Measurements from ENCODE around the gene MMP1.

Gene MMP1

GRCh38 chr11:102806296-102806695 lies 8.3 kb upstream of the MMP1 start:
- DNase-seq (ENCODE audit: low read depth), result no peak

GRCh38 chr11:102802341-102802740 lies 4.4 kb upstream of the MMP1 start:
- peak; percentile 51 for DNase-seq (ENCODE audit: low read depth)

DNA sequence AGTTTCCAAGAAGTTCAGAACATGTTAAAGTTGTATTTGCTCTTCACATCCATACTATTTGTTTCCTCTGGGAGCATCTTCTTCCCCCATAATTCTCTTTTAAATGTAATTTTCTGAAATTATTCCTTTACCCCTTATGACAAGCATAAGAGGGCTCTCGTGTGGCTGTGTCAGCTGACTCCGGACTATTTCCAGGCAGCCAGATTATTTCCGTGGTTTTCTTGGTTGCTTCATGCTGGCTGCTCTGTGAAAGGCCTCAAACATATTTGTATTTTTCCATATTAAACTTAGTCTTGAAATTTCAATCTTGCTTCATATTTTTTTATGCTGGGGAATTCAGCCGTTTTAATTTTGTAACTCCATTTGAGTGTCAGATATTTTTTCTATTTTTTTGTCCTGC lies 2.8 kb upstream of the MMP1 start:
- DNase-seq (ENCODE audit: low read depth), result no peak

DNA sequence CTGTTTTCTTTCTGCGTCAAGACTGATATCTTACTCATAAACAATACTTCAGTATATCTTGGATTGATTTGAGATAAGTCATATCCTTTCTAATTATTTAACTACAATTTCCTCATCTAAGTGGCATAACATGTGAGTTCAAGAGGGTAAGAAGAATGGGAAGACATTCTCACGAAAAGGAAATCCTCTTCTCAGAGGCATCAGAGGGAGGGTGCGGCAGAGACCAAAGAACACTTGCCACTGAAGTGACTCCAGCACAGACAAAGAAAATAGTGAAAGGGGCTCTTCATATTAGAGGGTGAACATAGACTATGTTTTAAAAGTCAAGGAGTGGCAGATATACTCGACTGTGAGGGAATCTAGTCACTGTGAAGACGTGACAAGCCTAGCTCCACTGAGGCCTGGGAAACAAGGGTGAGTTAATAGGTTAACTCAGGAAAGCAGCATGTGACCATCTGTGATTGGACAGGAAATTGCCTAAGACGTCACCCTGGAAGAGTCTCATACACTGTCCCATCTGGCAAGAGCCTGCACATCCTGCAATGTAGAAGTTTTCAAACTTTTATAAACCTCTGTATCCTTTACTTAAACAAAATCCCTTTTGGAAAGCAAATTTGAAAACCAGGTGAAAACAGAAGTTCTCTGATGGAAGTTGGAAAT lies 1.9 kb upstream of the MMP1 start:
- no peak for DNase-seq (ENCODE audit: low read depth)

GRCh38 chr11:102794382-102794781 lies 3.6 kb downstream of the MMP1 start:
- DNase-seq (ENCODE audit: low read depth), result no peak

- no peak for DNase-seq (ENCODE audit: low read depth)
Measured at GRCh38 chr11:102793677-102794290, 4.2 kb downstream of the MMP1 start.

GRCh38 chr11:102792604-102793003 lies 5.4 kb downstream of the MMP1 start:
- DNase-seq (ENCODE audit: low read depth), result no peak

- no peak for DNase-seq (ENCODE audit: low read depth)
Measured at GRCh38 chr11:102791271-102792036, 6.5 kb downstream of the MMP1 start.

DNA sequence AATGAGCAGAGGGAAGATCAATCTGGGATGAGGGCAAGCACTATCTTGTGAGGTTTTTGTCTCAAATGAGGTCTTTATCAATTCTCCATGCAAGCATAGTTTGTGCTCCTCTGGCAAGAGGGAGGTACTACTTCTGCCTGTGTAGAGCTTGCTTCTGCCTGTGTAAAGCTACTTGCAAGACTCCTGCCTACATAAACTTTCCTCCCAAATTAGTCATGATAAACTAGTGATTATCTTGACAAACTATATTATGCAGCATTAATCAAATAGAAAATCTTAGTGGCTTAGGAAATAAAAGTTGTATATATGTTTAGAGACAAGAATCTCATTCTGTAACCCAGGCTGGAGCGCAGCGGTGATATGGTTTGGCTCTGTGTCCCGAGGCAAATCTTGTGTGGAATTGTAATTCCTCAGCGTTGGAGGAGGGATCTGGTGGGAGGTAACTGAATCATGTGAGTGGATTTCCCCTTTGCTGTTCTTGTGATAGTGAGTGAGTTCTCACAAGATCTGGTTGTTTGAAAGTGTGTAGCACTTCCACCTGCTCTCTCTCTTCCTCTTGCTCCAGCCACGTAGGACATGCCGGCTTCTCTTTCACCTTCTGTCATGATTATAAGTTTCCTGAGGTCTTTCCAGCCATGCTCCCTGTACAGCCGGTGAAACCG lies 9.5 kb downstream of the MMP1 start:
- DNase-seq (ENCODE audit: low read depth), result no peak

- DNase-seq (ENCODE audit: low read depth), result no peak
Measured at GRCh38 chr11:102784380-102784779, 13.6 kb downstream of the MMP1 start.

DNA sequence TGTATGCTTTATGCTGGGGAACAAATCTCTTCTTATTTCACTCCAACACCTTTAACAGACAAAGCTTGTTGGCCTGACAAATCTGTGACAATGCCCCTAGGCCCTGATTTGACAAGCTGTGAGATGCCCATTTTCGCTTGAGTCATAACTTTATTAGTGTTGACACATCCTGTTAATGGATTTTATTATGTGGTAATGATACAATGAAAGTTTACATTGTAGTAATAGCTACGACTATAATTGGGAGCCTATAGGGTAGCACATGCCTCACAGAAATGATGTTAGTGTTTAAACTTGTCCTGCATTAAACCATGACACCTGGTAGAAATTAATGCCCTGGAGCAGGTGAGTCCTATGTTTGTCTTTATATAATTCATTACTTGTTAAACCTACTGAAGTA lies 14.2 kb downstream of the MMP1 start:
- no peak for DNase-seq (ENCODE audit: low read depth)

GRCh38 chr11:102783016-102783415 lies 14.9 kb downstream of the MMP1 start:
- no peak for DNase-seq (ENCODE audit: low read depth)

- no peak for DNase-seq (ENCODE audit: low read depth)
Measured at GRCh38 chr11:102781676-102782075, 16.3 kb downstream of the MMP1 start.

GRCh38 chr11:102780491-102780918 lies 17.5 kb downstream of the MMP1 start, which contains the start of gene MMP10:
TSS of gene MMP10 (minus strand) at chr11:102780628. CDS start at chr11:102780591, 37 bp downstream.
- peak; percentile 32 for DNase-seq (ENCODE audit: low read depth)

DNA sequence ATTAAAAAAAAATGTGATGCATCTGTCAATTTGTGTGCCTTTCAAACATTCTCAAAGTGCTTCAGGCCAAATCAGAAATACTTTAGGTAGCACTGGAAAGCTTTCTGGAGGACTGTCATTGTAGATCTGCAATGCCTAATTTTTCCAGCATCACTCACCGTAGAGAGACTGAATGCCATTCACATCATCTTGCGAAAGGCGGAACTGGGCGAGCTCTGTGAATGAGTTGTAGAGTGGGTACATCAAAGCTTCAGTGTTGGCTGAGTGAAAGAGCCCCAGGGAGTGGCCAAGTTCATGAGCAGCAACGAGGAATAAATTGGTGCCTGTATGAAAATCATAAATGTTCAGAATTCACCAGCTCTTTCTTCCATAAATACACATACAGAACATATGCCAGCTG lies 21.5 kb downstream of the MMP1 start:
- DNase-seq (ENCODE audit: low read depth), result no peak

GRCh38 chr11:102773386-102773785 lies 24.6 kb downstream of the MMP1 start:
- DNase-seq (ENCODE audit: low read depth), result no peak

GRCh38 chr11:102771351-102771750 lies 26.6 kb downstream of the MMP1 start:
- DNase-seq (ENCODE audit: low read depth), result no peak

- no peak for DNase-seq (ENCODE audit: low read depth)
Measured at GRCh38 chr11:102770191-102770590, 27.8 kb downstream of the MMP1 start.

DNA sequence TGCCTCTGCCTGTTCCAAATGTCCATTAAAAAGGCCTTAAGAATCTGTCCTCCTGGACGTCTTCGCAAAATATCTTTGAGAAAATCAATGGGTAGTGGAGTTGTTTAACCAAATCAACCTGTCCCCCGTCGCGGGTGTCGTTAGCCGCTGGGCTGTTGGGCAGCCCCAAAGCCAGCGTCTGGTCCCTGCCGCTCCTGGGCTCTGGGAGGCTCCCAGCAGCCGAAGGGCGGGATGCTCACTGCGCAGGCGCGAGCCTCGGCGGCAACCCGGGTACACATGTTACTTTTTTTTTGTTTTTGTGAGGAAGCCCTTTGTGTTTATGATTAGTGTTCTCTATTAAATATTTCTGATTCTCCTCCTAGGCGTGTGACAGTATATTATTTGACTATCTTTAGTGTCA lies 30.2 kb downstream of the MMP1 start:
- no peak for DNase-seq (ENCODE audit: low read depth)

DNA sequence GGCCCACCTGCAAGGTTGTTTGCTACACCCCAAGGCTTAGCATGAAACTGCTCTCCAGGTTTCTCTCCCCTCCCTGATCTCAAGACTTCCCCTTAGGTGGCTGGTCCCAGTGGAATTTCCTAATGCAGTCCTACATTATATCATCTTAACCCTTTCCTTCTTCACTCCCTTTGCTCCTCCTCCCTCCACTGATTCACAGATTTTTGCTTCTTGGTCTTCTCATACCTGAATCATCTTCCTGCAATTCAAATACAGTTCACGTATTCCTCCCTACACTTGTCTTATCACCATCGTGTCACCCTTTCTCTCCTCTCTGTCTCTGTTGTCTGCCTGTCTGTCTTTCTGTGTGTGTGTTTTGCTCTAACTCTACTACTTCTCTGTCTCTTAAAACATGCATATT lies 34.5 kb downstream of the MMP1 start:
- no peak for DNase-seq (ENCODE audit: low read depth)

- DNase-seq (ENCODE audit: low read depth), result no peak
Measured at GRCh38 chr11:102762361-102762767, 35.6 kb downstream of the MMP1 start.

DNA sequence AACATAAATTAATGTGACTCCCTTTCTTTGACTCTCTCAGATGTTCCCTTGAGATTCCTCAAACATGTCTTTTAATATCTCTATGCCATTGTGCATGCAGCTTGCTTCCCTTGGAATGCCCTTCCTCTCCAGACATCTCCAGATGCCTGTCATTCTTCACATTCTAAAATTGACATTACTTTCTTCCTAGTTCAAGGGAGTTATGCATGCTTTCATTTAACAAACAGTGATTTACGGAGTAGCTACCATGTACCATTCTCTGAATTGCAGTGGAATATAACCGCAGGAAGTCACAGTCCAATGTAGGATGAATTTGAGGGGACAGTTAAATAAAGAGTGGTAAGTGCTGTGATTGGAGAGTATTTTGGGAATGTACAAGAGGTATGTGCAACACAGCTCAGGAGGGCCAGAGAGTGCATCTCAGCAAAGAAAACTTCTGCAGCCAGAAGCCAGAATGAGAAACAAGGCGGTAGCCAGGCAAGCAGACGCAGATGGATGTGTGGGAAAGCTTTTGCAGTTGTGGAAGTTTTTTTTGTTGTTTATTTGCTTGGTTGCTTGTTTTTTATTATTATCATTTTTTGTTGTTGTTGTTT lies 36.2 kb downstream of the MMP1 start:
- DNase-seq (ENCODE audit: low read depth), result no peak

All from fibroblast of the conjunctiva (primary cell).